Left renal cortex interstitium (tissue), 4 donors: ENCODE results near the gene TMEM45B. TPM values are rescaled to one million over a fixed set of nuclear protein-coding genes. Genes with fewer than 3 reads are reported as not detected.

Source experiments
- DNase-seq, 4 donors: peaks; one replicate each; pipeline ENCODE4 v3.0.0-alpha.2; 2013; ENCODE audit warnings: low read depth in 4 of 4, low spot score in 2 of 4, missing footprints in 1 of 4
- polyA plus RNA-seq, 4 donors: library from polyadenylated mRNA; unstranded; fragments of 120-200 nt; gene quantifications; one replicate each; pipeline ENCODE4 v1.2.1, GENCODE V29; 2013; ENCODE audit not compliant: insufficient read length in 4 of 4

TMEM45B gene
- polyA plus RNA-seq, 4 donors, result 17.9 to 27.7 (median 22.6) TPM

DNA sequence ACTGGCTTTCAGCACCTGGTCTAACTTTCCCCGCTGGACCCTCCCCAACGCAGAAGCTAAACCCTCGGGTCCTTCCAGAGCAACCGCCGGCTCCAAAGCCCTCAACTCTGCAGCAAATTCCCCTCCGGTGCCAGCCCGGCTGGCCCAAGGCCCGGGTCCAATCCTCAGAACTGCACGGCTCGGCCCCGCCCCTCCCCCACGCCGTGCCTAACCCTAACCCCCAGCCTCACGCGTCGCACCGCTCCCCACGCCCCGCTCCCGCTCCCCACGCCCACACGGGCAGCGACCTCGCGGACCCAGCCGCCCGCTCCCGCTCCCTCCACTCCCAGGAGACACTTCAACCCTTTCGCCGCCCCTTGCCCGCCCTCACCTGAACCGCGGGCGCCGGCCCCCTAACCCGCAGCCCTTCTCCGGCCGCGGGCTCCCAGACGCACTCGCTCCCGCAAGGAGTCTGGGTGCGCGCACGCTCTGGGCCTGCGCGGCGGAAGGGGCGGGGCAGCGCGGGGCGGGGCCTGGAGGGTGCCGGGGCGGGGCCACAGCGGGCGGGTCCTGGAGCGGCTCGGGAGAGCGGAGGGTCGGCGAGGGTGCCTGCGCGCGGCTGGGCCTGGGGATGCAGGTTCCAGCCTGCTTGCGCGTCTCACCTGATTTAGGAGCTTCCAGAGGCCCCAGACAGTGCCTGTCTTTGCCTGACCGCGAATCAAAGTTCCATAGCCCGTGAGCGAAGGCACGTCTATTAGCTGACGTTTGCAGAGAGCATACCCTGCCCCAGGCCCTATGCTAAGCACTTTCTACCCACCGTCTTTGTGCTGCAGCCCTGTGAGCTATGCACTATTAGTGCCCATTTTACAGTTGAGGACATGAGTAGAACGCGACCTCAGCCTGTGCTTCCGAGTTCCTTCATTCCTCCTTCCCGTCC, 79.7 kb downstream of the TMEM45B start, which contains the start of gene NFRKB:
Gene NFRKB (minus strand): TSS at position 453 of the 916 bp plus-strand sequence. CDS start 2,729 bp downstream, outside the sequence.
- DNase-seq, result peak; percentile 58 to 69 (median 64)

- no peak for DNase-seq
Observed at GRCh38 chr11:129896062-129896461, 80.4 kb downstream of the TMEM45B start.

GRCh38 chr11:129905402-129905801, 89.8 kb downstream of the TMEM45B start:
- DNase-seq, result no peak

Other genes starting within 250 kb of the TMEM45B start
- gene NFRKB, start 79.7 kb downstream of the TMEM45B start, polyA plus RNA-seq, result 10 to 100 TPM; 35.7 to 66.3 (median 46.6) TPM
- 10 to 100 TPM in 2 of 4 donors, 1 to 10 TPM in 2; 8.1 to 12.4 (median 9.6) TPM for gene PRDM10, start 187.0 kb downstream of the TMEM45B start, polyA plus RNA-seq